Sigmoid colon (tissue), 7 donors: ENCODE data around the gene CEP112. TPM values are rescaled to one million over a fixed set of nuclear protein-coding genes. Genes with fewer than 3 reads are reported as not detected.

Source experiments
- DNase-seq: peaks from one replicate; pipeline ENCODE4 v3.0.0-alpha.2; 2019
- H3K27ac ChIP-seq, 4 donors: fragments of 200-600 bp; sonication (generic); one replicate each; pipeline ENCODE4 v1.5.1; 2016 to 2019; ENCODE audit warnings: mild to moderate bottlenecking in 1 of 4
- H3K27me3 ChIP-seq, 3 donors: fragments of 200-600 bp; sonication (generic); one replicate each; pipeline ENCODE4 v1.5.1; 2019; ENCODE audit warnings: mild to moderate bottlenecking in 1 of 3
- H3K36me3 ChIP-seq, 4 donors: fragments of 200-600 bp; sonication (generic); one replicate each; pipeline ENCODE4 v1.5.1; 2016 to 2019
- H3K4me1 ChIP-seq, 4 donors: fragments of 200-600 bp; sonication (generic); one replicate each; pipeline ENCODE4 v1.5.1; 2017 to 2019
- H3K4me3 ChIP-seq, 4 donors: fragments of 200-600 bp; sonication (generic); one replicate each; pipeline ENCODE4 v1.5.1; 2017 to 2019; ENCODE audit warnings: mild to moderate bottlenecking in 2 of 4, moderate library complexity in 1 of 4
- H3K9me3 ChIP-seq, 4 donors: fragments of 200-600 bp in 3 of 4; sonication (generic) in 3 of 4; one replicate each; pipeline versions ENCODE4 v1.5.1 to v1.6.1; 2013 to 2019
- CTCF ChIP-seq, 4 experiments: fragments of 450-650 bp in 3 of 4; fragments of 200-600 bp in 1 of 4; IDR thresholded peaks; one replicate each; pipeline ENCODE4 v1.5.1; 2016 to 2019; ENCODE audit warnings: antibody characterized with exemption in 4 of 4, mild to moderate bottlenecking in 3 of 4, moderate library complexity in 2 of 4
- EP300 ChIP-seq, 4 donors: sonication (generic); formaldehyde crosslinking; IDR thresholded peaks; one replicate each; pipeline ENCODE4 v1.6.1; 2017; ENCODE audit warnings: antibody characterized with exemption in 4 of 4
- POLR2A ChIP-seq, 2 donors: fragments of 450-650 bp; IDR thresholded peaks; one replicate each; pipeline ENCODE4 v1.6.1; 2016; ENCODE audit warnings: antibody characterized with exemption in 2 of 2, mild to moderate bottlenecking in 2 of 2, moderate library complexity in 2 of 2
- POLR2AphosphoS5 ChIP-seq, 4 donors: sonication (generic); formaldehyde crosslinking; IDR thresholded peaks; one replicate each; pipeline ENCODE4 v1.6.1; 2017; ENCODE audit warnings: antibody characterized with exemption in 4 of 4
- WGBS, 2 donors: extraction: QIAGEN DNeasy Blood & Tissue Kit; methylation state at CpG; one replicate each; pipeline ENCODE4 v1.1.7; 2013; 5-methylcytosine and 5-hydroxymethylcytosine counted together
- intact Hi-C: fragments of 100-400 bp; cut with DNase I; formaldehyde crosslinking; loops from one replicate; pipeline ENCODE4 v1.15.1; 2023
- polyA plus RNA-seq, 3 donors: library from polyadenylated mRNA; stranded (reverse); fragments of 200-250 nt; gene quantifications; one replicate each; pipeline ENCODE4 v1.2.3, GENCODE V29; 2013
- total RNA-seq, 4 donors: library from RNA; depleted of rRNA; stranded (reverse); fragments of >200 nt; gene quantifications; one replicate each; pipeline ENCODE4 v1.1.0, GENCODE V29; 2016
- donor health status: healthy with polysubstance abuse.
- donor health status: Bipolar disorder and iron deficiency.
- donor health status: healthy.

CEP112 gene
- total and polyA plus RNA-seq, 7 donors: 0.92 to 29.1 (median 15.1) TPM

- Histone ChIP-seq H3K9me3 (peaks cover 0 to 4% (median 0%) of the 10 kb centered on the region in 4 donors), H3K27me3 (no peaks in the 10 kb centered on the region), H3K4me3 (no peak overlapping the region), H3K4me1 (no peaks in the 10 kb centered on the region), H3K27ac (no peak overlapping the region), H3K36me3 (no peaks in the 10 kb centered on the region)
- DNase-seq: no peak
- no peak for TF ChIP-seq CTCF (IDR thresholded peaks at IDR 0.05)
- no peak for TF ChIP-seq POLR2AphosphoS5 (IDR thresholded peaks at IDR 0.05)
- no peak for TF ChIP-seq EP300 (IDR thresholded peaks at IDR 0.05)
- no peak for TF ChIP-seq POLR2A (IDR thresholded peaks at IDR 0.05)
- intact Hi-C loops: no loop called here
These were observed 239.9 kb downstream of the CEP112 start for GRCh38 chr17:65952015-65952414.

- Histone ChIP-seq H3K9me3 (no peaks in the 10 kb centered on the region), H3K36me3 (no peaks in the 10 kb centered on the region), H3K27me3 (no peaks in the 10 kb centered on the region), H3K27ac (no peak overlapping the region), H3K4me3 (no peak overlapping the region), H3K4me1 (no peaks in the 10 kb centered on the region)
- intact Hi-C loops: no loop called here
- 96 to 98% methylated on average over 2 of the region's 2 CpGs for WGBS, 2 donors
- DNase-seq: no peak
- TF ChIP-seq CTCF (IDR thresholded peaks at IDR 0.05) (no peak), EP300 (IDR thresholded peaks at IDR 0.05) (no peak), POLR2A (IDR thresholded peaks at IDR 0.05) (no peak), POLR2AphosphoS5 (IDR thresholded peaks at IDR 0.05) (no peak)
These were observed 244.1 kb downstream of the CEP112 start for GRCh38 chr17:65947831-65948230.

DNA sequence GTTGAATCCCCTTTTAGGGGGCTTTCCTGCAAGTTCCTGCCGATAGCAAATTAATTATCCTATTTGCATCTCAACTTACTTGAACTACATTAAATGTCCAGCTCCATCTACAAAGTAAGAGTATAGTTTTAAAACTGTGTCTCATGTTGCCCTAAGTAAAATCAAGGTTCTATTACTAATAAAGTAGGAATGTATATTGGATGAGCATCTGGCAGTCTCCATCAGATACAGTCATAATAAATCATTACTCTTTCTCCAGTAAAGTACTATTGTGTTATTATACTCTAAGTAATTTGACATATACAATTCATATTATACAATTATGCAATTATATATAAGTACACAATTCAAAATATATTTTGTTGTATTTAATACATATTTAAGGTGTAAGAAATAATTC, 249.3 kb downstream of the CEP112 start:
- no peaks in the 10 kb centered on the region for H3K9me3 ChIP-seq
- no peaks in the 10 kb centered on the region for H3K4me1 ChIP-seq
- intact Hi-C loops: no loop called here
- H3K36me3 ChIP-seq: no peaks in the 10 kb centered on the region
- H3K27me3 ChIP-seq: no peaks in the 10 kb centered on the region
- no peak overlapping the region for H3K4me3 ChIP-seq
- 93 to 95% methylated on average over 1 of the region's 1 CpG for WGBS, 2 donors
- no peak overlapping the region for H3K27ac ChIP-seq
- DNase-seq: no peak
- TF ChIP-seq EP300 (IDR thresholded peaks at IDR 0.05) (no peak), CTCF (IDR thresholded peaks at IDR 0.05) (no peak), POLR2A (IDR thresholded peaks at IDR 0.05) (no peak), POLR2AphosphoS5 (IDR thresholded peaks at IDR 0.05) (no peak)

- no peak overlapping the region for H3K27ac ChIP-seq
- no peaks in the 10 kb centered on the region for H3K4me1 ChIP-seq
- TF ChIP-seq CTCF (IDR thresholded peaks at IDR 0.05) (no peak), POLR2AphosphoS5 (IDR thresholded peaks at IDR 0.05) (no peak), EP300 (IDR thresholded peaks at IDR 0.05) (no peak), POLR2A (IDR thresholded peaks at IDR 0.05) (no peak)
- no peaks in the 10 kb centered on the region for H3K9me3 ChIP-seq
- WGBS, 2 donors: 89 to 94% methylated on average over 4 of the region's 4 CpGs
- H3K36me3 ChIP-seq: no peaks in the 10 kb centered on the region
- H3K4me3 ChIP-seq: no peak overlapping the region
- no peaks in the 10 kb centered on the region for H3K27me3 ChIP-seq
- intact Hi-C loops: no loop called here
- no peak for DNase-seq
These were observed 250.5 kb downstream of the CEP112 start for GRCh38 chr17:65941356-65941899.

DNA sequence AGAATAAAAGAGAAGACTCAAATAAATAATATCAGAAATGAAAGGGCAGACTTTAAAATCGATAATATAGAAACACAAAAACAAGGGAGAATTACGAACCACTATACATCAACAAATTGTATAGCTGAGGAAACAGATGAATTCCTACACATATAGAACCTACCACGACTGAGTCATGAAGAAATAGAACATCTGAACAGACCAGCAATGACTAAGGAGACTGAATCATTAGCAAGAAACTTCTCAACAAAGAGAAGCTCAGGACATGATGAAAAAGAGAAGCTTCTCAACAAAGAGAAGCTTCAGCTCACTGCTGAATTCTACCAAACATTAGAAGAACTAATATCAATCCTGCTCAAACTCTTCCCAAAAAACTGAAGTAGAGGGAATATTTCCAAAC, 255.9 kb downstream of the CEP112 start:
- intact Hi-C loops: no loop called here
- no peak for DNase-seq
- H3K27me3 ChIP-seq: no peaks in the 10 kb centered on the region
- no peaks in the 10 kb centered on the region for H3K36me3 ChIP-seq
- no peaks in the 10 kb centered on the region for H3K9me3 ChIP-seq
- no peak for TF ChIP-seq POLR2AphosphoS5 (IDR thresholded peaks at IDR 0.05)
- no peak for TF ChIP-seq POLR2A (IDR thresholded peaks at IDR 0.05)
- TF ChIP-seq EP300 (IDR thresholded peaks at IDR 0.05): no peak
- no peak for TF ChIP-seq CTCF (IDR thresholded peaks at IDR 0.05)
- WGBS, 2 donors: 79 to 93% methylated on average over 3 of the region's 3 CpGs
- no peak overlapping the region for H3K27ac ChIP-seq
- H3K4me1 ChIP-seq: no peaks in the 10 kb centered on the region
- no peak overlapping the region for H3K4me3 ChIP-seq
